K562 (cell line): ENCODE results near the gene EHD3.

ENCODE experiments used
- CTCF ChIP-seq, 3 experiments: IDR thresholded peaks in 2 of 3; conservative IDR thresholded peaks in 1 of 3; 2 replicates each; pipeline ENCODE4 v1.5.1; 2011 to 2012; ENCODE audit warnings: low read length in 3 of 3, mild to moderate bottlenecking in 3 of 3, control low read depth in 2 of 3, improper control_type of control experiment in 1 of 3, inconsistent platforms in 1 of 3, low read depth in 1 of 3, mixed read lengths in 1 of 3, moderate library complexity in 1 of 3; ENCODE audit not compliant: insufficient read depth in 2 of 3
- NONO ChIP-seq, 2 experiments: fragments of 200-400 bp in 1 of 2; fragments of 450-650 bp in 1 of 2; formaldehyde crosslinking in 1 of 2; IDR thresholded peaks; 2 replicates each; pipeline ENCODE4 v1.6.1; 2017; ENCODE audit warnings: low read depth in 2 of 2, mild to moderate bottlenecking in 2 of 2, moderate library complexity in 2 of 2, low read length in 1 of 2
- POLR2AphosphoS5 ChIP-seq: IDR thresholded peaks from 2 replicates; pipeline ENCODE4 v1.6.1; 2011; ENCODE audit warnings: mild to moderate bottlenecking, low read depth, low read length, moderate library complexity; ENCODE audit not compliant: control insufficient read depth, insufficient read depth
- RAD21 ChIP-seq, 2 experiments: fragments of 250-450 bp in 1 of 2; fragments of 450-650 bp in 1 of 2; sonication (Bioruptor Pico) in 1 of 2; formaldehyde crosslinking in 1 of 2; IDR thresholded peaks in 1 of 2; conservative IDR thresholded peaks in 1 of 2; 2 replicates each; pipeline versions ENCODE4 v1.4.0 to v1.8.0; 2020 to 2022; ENCODE audit warnings: mild to moderate bottlenecking in 2 of 2, moderate library complexity in 1 of 2
- TF ChIP-seq, protein P1 (sequence below): fragments of 250-450 bp; sonication (Bioruptor Pico); IDR thresholded peaks from 2 replicates; pipeline ENCODE4 v1.5.0; 2020; ENCODE audit warnings: mild to moderate bottlenecking, borderline replicate concordance
- TF ChIP-seq, protein P2 (sequence below): fragments of 450-650 bp; formaldehyde crosslinking; IDR thresholded peaks from 2 replicates; pipeline ENCODE4 v1.4.0; 2022; ENCODE audit warnings: missing genetic modification characterization

DNA sequence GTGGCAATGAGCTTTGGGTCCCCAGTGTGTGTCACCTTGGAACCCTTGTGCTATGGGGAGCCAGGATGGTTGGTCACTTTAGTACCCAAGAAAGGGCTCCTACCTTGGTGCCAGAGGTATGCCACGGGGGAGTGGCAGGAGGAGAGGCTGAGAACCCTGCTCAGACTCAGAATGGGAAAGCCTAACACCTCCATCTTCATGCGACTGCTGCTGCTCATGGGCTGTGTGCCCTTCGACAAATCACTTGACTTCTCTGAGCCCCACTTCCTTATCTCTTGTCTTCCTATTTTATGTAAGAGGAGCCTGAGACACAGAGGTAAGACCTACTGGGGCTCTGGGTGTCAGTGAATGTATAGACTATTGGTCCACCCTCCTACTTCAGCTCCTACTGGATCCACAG is 25.1 kb downstream of the EHD3 start:
- TF ChIP-seq NONO (IDR thresholded peaks at IDR 0.05; ENCODE audit: low read depth in 2 of 2, low read length in 1 of 2) = no peak
- TF ChIP-seq, protein P1, sequence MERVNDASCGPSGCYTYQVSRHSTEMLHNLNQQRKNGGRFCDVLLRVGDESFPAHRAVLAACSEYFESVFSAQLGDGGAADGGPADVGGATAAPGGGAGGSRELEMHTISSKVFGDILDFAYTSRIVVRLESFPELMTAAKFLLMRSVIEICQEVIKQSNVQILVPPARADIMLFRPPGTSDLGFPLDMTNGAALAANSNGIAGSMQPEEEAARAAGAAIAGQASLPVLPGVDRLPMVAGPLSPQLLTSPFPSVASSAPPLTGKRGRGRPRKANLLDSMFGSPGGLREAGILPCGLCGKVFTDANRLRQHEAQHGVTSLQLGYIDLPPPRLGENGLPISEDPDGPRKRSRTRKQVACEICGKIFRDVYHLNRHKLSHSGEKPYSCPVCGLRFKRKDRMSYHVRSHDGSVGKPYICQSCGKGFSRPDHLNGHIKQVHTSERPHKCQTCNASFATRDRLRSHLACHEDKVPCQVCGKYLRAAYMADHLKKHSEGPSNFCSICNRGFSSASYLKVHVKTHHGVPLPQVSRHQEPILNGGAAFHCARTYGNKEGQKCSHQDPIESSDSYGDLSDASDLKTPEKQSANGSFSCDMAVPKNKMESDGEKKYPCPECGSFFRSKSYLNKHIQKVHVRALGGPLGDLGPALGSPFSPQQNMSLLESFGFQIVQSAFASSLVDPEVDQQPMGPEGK (CRISPR knock-in tag) = no peak
- no peak for TF ChIP-seq POLR2AphosphoS5
- TF ChIP-seq, protein P2, sequence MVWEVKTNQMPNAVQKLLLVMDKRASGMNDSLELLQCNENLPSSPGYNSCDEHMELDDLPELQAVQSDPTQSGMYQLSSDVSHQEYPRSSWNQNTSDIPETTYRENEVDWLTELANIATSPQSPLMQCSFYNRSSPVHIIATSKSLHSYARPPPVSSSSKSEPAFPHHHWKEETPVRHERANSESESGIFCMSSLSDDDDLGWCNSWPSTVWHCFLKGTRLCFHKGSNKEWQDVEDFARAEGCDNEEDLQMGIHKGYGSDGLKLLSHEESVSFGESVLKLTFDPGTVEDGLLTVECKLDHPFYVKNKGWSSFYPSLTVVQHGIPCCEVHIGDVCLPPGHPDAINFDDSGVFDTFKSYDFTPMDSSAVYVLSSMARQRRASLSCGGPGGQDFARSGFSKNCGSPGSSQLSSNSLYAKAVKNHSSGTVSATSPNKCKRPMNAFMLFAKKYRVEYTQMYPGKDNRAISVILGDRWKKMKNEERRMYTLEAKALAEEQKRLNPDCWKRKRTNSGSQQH = no peak
- TF ChIP-seq CTCF (IDR thresholded peaks at IDR 0.05 in 2 of 3, conservative IDR thresholded peaks at IDR 0.05 in 1 of 3; ENCODE audit: insufficient read depth in 2 of 3, low read depth in 1 of 3, low read length in 3 of 3) = no peak
- TF ChIP-seq RAD21 (CRISPR knock-in tag; conservative IDR thresholded peaks at IDR 0.05 in 1 of 2, IDR thresholded peaks at IDR 0.05 in 1 of 2) = no peak
